Measurements from ENCODE around the gene YBEY.

The YBEY gene

DNA sequence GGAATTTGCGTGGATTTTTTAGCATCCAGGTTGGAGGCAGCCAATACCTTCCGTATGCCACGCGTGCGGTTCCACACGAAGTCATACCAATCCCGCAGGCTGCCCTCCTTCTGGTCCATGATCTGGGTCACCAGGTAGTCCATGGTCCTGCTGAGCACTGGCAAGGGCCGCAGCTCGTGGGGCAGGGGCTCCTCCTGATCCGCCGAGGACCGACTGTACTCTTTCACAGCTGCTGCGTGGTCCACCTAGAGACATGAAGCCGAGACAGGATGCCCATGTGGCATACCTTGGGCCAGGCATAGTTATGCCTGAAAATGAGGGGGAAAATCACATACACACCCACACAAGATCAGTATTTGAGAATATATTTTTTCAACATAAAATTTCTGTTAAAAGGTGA, 12.8 kb upstream of the YBEY start:
- TF ChIP-seq, protein P1, sequence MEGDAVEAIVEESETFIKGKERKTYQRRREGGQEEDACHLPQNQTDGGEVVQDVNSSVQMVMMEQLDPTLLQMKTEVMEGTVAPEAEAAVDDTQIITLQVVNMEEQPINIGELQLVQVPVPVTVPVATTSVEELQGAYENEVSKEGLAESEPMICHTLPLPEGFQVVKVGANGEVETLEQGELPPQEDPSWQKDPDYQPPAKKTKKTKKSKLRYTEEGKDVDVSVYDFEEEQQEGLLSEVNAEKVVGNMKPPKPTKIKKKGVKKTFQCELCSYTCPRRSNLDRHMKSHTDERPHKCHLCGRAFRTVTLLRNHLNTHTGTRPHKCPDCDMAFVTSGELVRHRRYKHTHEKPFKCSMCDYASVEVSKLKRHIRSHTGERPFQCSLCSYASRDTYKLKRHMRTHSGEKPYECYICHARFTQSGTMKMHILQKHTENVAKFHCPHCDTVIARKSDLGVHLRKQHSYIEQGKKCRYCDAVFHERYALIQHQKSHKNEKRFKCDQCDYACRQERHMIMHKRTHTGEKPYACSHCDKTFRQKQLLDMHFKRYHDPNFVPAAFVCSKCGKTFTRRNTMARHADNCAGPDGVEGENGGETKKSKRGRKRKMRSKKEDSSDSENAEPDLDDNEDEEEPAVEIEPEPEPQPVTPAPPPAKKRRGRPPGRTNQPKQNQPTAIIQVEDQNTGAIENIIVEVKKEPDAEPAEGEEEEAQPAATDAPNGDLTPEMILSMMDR (IDR thresholded peaks at IDR 0.05; ENCODE audit: control insufficient read depth, extremely low read depth, insufficient read depth) = no peak
- no peak for DNase-seq (ENCODE audit: low read depth)
- H3K4me3 ChIP-seq (ENCODE audit: low read depth, low read length) = no peak overlapping the region

DNA sequence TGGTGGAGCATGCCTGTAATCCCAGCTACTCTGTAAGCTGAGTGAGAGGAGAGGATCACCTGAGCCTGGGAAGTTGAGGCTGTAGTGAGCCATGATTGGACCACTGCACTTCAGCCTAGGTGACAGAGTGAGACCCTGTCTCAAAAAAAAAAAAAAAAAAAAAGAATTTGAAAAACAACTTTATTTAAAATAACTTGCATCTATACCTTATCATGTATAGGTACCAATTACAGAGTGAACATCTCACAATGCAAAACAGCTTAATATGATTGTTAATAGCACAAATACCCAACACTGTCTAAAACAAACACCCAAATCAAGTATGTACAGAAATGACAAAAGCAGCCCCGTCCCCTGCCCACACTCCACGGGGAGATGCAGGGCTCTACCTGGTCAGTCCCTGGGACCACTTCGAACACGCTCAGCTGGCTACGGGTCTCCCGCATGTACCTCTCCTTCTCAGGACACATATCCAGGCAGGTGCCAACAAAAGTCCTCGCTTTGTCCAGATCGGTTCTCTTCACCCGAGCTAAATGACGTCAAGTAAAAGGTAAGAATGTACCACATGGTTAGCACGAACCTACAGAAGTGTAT, 11.2 kb upstream of the YBEY start:
- H3K4me3 ChIP-seq (ENCODE audit: low read depth, low read length) = no peak overlapping the region
- no peak for DNase-seq (ENCODE audit: low read depth)
- TF ChIP-seq, protein P1 (IDR thresholded peaks at IDR 0.05; ENCODE audit: control insufficient read depth, extremely low read depth, insufficient read depth) = no peak

- DNase-seq (ENCODE audit: low read depth) = peak; percentile 72
- TF ChIP-seq, protein P1 (IDR thresholded peaks at IDR 0.05; ENCODE audit: control insufficient read depth, extremely low read depth, insufficient read depth) = no peak
- peak overlapping the region; percentile 57 for H3K4me3 ChIP-seq (ENCODE audit: low read depth, low read length)
These were observed 2.0 kb upstream of the YBEY start for GRCh38 chr21:46284077-46284644.

- no peak for DNase-seq (ENCODE audit: low read depth)
- peak overlapping the region; percentile 57 for H3K4me3 ChIP-seq (ENCODE audit: low read depth, low read length)
- TF ChIP-seq, protein P1 (IDR thresholded peaks at IDR 0.05; ENCODE audit: control insufficient read depth, extremely low read depth, insufficient read depth) = no peak
These were observed 1.4 kb upstream of the YBEY start for GRCh38 chr21:46284733-46285132.

DNA sequence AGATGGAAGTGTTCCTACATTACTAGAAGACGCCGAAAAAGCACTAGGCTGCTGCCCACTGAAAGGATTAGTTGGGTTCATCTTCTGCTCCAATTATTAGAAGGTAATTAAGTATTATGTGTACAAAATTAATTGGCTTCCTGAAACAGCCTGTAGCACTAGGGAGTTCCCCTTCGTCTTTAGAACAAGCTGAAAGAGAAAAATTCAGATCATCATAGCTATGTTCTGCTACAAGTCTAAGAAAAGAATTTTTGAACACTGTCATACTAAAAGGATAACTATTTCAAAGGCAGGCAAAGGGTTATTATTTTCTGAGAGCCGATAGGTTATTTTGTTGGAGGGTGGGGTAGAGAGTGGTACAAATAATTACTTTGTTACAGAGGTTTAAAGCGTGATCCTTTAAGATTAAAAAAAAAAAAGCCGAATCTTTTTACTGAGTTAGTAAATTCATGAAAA, 908 bp upstream of the YBEY start, which contains the start of gene MCM3AP:
Gene MCM3AP, minus strand, starts transcription at position 406 of the 456 bp plus-strand sequence. Its CDS starts 325 bp downstream, at position 81.
- TF ChIP-seq, protein P1 (IDR thresholded peaks at IDR 0.05; ENCODE audit: control insufficient read depth, extremely low read depth, insufficient read depth) = no peak
- DNase-seq (ENCODE audit: low read depth) = no peak
- H3K4me3 ChIP-seq (ENCODE audit: low read depth, low read length) = peak within 1 kb of the TSS; percentile 57

- DNase-seq (ENCODE audit: low read depth) = peak; percentile 1
- H3K4me3 ChIP-seq (ENCODE audit: low read depth, low read length) = peak overlapping the region; percentile 57
- TF ChIP-seq, protein P1 (IDR thresholded peaks at IDR 0.05; ENCODE audit: control insufficient read depth, extremely low read depth, insufficient read depth) = no peak
These were observed 483 bp downstream of the YBEY start for GRCh38 chr21:46286648-46287002.

- no peak for DNase-seq (ENCODE audit: low read depth)
- H3K4me3 ChIP-seq (ENCODE audit: low read depth, low read length) = peak overlapping the region; percentile 57
- TF ChIP-seq, protein P1 (IDR thresholded peaks at IDR 0.05; ENCODE audit: control insufficient read depth, extremely low read depth, insufficient read depth) = no peak
These were observed 1.4 kb downstream of the YBEY start for GRCh38 chr21:46287541-46287940.

All from LNCaP clone FGC (cell line).